Ectodermal cell (in vitro differentiated cells): Measurements from ENCODE around the gene LMNA.
A peak's percentile ranks its signal among the peaks of the same experiment; 100 is the strongest.

Experiments
- H3K27ac ChIP-seq: 2 replicates; pipeline ENCODE4 v1.7.0; 2013; ENCODE audit warnings: mild to moderate bottlenecking, low read depth, low read length; ENCODE audit not compliant: insufficient read depth, poor library complexity, severe bottlenecking
- H3K27me3 ChIP-seq: 2 replicates; pipeline ENCODE4 v1.7.0; 2013; ENCODE audit warnings: mild to moderate bottlenecking, low read length; ENCODE audit not compliant: insufficient read depth, control insufficient read depth, poor library complexity, severe bottlenecking
- H3K36me3 ChIP-seq: one replicate; pipeline ENCODE4 v1.7.0; 2013; ENCODE audit warnings: low read length; ENCODE audit not compliant: control insufficient read depth, insufficient read depth
- H3K4me1 ChIP-seq: one replicate; pipeline ENCODE4 v1.7.0; 2013; ENCODE audit warnings: low read length; ENCODE audit not compliant: control insufficient read depth, insufficient read depth
- H3K4me3 ChIP-seq: 2 replicates; pipeline ENCODE4 v1.7.0; 2013; ENCODE audit warnings: low read depth, low read length, control low read depth; ENCODE audit not compliant: insufficient read depth
- H3K9me3 ChIP-seq: 2 replicates; pipeline ENCODE4 v1.7.0; 2013; ENCODE audit warnings: mild to moderate bottlenecking, low read length, moderate library complexity; ENCODE audit not compliant: control insufficient read depth
- WGBS, 2 experiments: methylation state at CpG; one replicate each; pipeline ENCODE4 v1.1.7; 2013; ENCODE audit warnings: missing lambda C conversion rate in 2 of 2; 5-methylcytosine and 5-hydroxymethylcytosine counted together

Gene LMNA

GRCh38 chr1:156081180-156081916 is 33.2 kb upstream of the LMNA start:
- H3K27me3 ChIP-seq: no peaks in the 10 kb centered on the region
- peak overlapping the region; percentile 65 for H3K4me3 ChIP-seq
- H3K4me1 ChIP-seq: peaks cover 41% of the 10 kb centered on the region
- peaks cover 10% of the 10 kb centered on the region for H3K36me3 ChIP-seq
- WGBS, 2 experiments: 0% methylated on average over 58 to 61 of the region's 61 CpGs
- no peaks in the 10 kb centered on the region for H3K9me3 ChIP-seq
- H3K27ac ChIP-seq: peak overlapping the region; percentile 99

DNA sequence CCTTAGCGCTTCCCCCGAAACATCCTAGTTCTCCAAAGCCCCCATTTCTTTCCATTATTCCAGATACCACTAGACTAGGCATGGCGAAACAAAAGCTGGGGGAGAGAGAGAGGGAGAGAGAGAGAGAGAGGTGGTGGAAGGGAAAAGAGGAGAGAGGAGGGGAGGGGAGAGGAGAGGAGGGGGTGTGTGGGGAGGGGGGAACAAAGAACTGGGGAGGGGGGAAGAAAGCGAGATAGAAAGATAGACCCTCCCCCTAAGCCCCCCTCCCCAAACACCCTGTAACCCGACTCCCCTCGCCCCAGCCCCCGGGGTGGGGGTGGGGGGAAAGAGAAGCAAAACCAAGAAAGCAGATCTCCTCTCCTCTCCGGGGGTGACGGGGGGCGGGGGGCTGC is 32.6 kb upstream of the LMNA start:
- WGBS, 2 experiments: 0% methylated on average over 5 to 7 of the region's 10 CpGs
- peak overlapping the region; percentile 99 for H3K27ac ChIP-seq
- peaks cover 6% of the 10 kb centered on the region for H3K36me3 ChIP-seq

GRCh38 chr1:156082309-156083091 is 32.0 kb upstream of the LMNA start, which contains the start of gene MEX3A:
Gene MEX3A (minus strand): TSS chr1:156082465. CDS start chr1:156081998, 467 bp downstream.
- Histone ChIP-seq H3K9me3 (no peaks in the 10 kb centered on the region), H3K27me3 (no peaks in the 10 kb centered on the region), H3K4me1 (peaks cover 38% of the 10 kb centered on the region), H3K4me3 (peak within 1 kb of the TSS; percentile 65), H3K27ac (peak within 1 kb of the TSS; percentile 99), H3K36me3 (peaks cover under 1% of the 10 kb centered on the region)
- WGBS, 2 experiments: 0% methylated on average over 62 of the region's 62 CpGs

More for the DNA sequence above, 32.6 kb upstream of the LMNA start:
- Histone ChIP-seq H3K27me3 (no peaks in the 10 kb centered on the region), H3K4me1 (peaks cover 41% of the 10 kb centered on the region), H3K4me3 (peak overlapping the region; percentile 65), H3K9me3 (no peaks in the 10 kb centered on the region)

GRCh38 chr1:156083800-156084790 is 30.4 kb upstream of the LMNA start:
- WGBS, 2 experiments: 9 to 11% methylated on average over 4 of the region's 7 CpGs
- Histone ChIP-seq H3K27me3 (no peaks in the 10 kb centered on the region), H3K36me3 (no peaks in the 10 kb centered on the region), H3K27ac (no peak overlapping the region), H3K4me1 (peaks cover 22% of the 10 kb centered on the region), H3K9me3 (no peaks in the 10 kb centered on the region), H3K4me3 (peak overlapping the region; percentile 65)

DNA sequence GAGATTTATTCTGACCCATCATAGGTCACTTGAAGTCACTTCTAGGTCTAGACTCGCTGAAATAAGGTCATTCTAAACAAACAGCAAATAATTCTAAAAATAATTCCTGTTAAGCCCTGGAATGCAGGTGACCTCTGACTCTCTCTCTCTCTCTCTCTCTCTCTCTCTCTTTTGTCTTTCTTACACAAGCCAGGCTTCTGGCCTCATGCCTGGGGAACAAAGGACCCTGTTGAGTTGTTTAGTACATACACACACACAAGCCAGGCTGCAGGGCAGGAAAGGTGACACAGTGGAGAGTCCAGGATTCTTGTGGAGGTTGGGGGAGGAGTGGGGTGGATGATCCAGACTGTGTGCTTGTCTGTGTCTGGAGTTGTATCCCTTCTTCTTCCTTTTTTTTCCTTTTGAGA is 28.3 kb upstream of the LMNA start:
- 72 to 75% methylated on average over 1 of the region's 1 CpG for WGBS, 2 experiments

GRCh38 chr1:156089704-156090103 is 24.8 kb upstream of the LMNA start:
- no peak overlapping the region for H3K4me3 ChIP-seq
- H3K9me3 ChIP-seq: no peaks in the 10 kb centered on the region
- 80 to 84% methylated on average over 6 of the region's 6 CpGs for WGBS, 2 experiments
- peaks cover 16% of the 10 kb centered on the region for H3K4me1 ChIP-seq
- no peak overlapping the region for H3K27ac ChIP-seq
- H3K27me3 ChIP-seq: no peaks in the 10 kb centered on the region
- H3K36me3 ChIP-seq: peaks cover 11% of the 10 kb centered on the region

More for the DNA sequence above, 28.3 kb upstream of the LMNA start:
- H3K4me1 ChIP-seq: peaks cover 16% of the 10 kb centered on the region
- H3K27ac ChIP-seq: peak overlapping the region; percentile 52
- no peaks in the 10 kb centered on the region for H3K27me3 ChIP-seq
- no peak overlapping the region for H3K4me3 ChIP-seq
- no peaks in the 10 kb centered on the region for H3K36me3 ChIP-seq
- H3K9me3 ChIP-seq: no peaks in the 10 kb centered on the region

DNA sequence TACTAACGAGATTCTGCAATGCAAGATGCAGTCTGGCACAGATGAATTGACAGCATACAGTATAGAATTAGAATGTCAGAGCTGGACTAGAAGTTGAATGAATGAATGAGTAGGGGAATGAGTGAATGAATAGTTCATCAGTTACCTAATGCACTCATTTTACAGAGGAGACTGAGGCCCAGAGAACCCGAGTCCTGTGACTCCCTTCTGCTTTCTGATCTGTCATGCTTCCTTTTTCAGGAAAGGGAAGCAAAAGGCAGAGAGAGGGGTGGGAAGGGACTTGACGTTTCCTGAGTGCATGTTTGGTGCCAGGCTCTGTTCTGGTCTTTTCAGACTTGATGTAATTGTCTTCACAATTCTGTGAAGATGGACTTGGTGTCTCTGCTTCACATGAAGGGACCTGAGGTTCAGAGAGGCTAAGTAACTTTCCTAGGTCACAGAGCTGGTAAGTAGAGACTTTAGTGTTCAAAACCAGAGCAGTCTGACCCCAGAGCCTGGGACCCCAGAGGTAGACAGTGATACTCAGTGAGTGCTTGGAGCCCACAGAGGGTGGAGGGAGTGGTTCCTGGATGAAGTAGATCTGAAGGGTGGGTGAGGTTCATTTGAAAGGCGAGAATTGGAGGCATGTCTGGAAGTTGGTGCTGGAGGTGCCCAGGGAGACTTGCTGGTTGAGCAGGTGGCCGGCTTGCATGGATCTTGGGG is 24.2 kb upstream of the LMNA start:
- H3K4me1 ChIP-seq: peaks cover 11% of the 10 kb centered on the region
- H3K27me3 ChIP-seq: no peaks in the 10 kb centered on the region
- H3K9me3 ChIP-seq: no peaks in the 10 kb centered on the region
- WGBS, 2 experiments: 52 to 55% methylated on average over 5 of the region's 5 CpGs
- H3K27ac ChIP-seq: no peak overlapping the region
- H3K36me3 ChIP-seq: peaks cover 11% of the 10 kb centered on the region
- no peak overlapping the region for H3K4me3 ChIP-seq

- H3K9me3 ChIP-seq: no peaks in the 10 kb centered on the region
- H3K36me3 ChIP-seq: peaks cover 11% of the 10 kb centered on the region
- H3K4me1 ChIP-seq: peaks cover 10% of the 10 kb centered on the region
- no peak overlapping the region for H3K4me3 ChIP-seq
- WGBS, 2 experiments: 52 to 53% methylated on average over 14 of the region's 14 CpGs
- no peak overlapping the region for H3K27ac ChIP-seq
- no peaks in the 10 kb centered on the region for H3K27me3 ChIP-seq
These were observed 23.7 kb upstream of the LMNA start for GRCh38 chr1:156090840-156091188.

DNA sequence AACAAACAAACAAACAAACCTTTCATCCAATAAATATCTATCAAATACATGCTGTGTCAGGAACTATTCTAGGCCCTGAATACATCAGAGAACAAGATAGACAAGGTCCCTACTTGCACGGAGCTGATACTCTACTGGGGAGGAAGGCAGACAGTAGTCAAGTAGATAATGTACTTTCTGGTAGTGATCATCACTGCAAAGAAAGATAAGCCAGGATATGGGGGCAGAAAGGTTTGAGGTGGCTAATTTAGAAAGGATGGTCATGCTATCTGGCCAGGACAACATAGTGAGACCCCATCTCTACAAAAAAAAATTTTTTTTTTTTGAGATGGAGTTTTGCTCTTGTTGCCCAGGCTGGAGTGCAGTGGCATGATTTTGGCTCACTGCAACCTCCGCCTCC is 22.9 kb upstream of the LMNA start:
- Histone ChIP-seq H3K4me3 (no peak overlapping the region), H3K4me1 (peaks cover 9% of the 10 kb centered on the region), H3K9me3 (no peaks in the 10 kb centered on the region), H3K36me3 (peaks cover 11% of the 10 kb centered on the region), H3K27me3 (no peaks in the 10 kb centered on the region), H3K27ac (no peak overlapping the region)
- 94 to 95% methylated on average over 2 of the region's 2 CpGs for WGBS, 2 experiments
